GM18519 (cell line): ENCODE results near the gene RPL19.
"Not testable (repeated sequence)": the region's sequence is repeated elsewhere in the genome, so short reads cannot be mapped to it uniquely, and the experiment has no call there.

Experiments used
- ATAC-seq: cut with Tn5 transposase; IDR thresholded peaks from one replicate; pipeline ENCODE4 v1.9.1; 2021; ENCODE audit warnings: mild to moderate bottlenecking, moderate library complexity; ENCODE audit not compliant: unreplicated experiment, low FRiP score

RPL19 gene

DNA sequence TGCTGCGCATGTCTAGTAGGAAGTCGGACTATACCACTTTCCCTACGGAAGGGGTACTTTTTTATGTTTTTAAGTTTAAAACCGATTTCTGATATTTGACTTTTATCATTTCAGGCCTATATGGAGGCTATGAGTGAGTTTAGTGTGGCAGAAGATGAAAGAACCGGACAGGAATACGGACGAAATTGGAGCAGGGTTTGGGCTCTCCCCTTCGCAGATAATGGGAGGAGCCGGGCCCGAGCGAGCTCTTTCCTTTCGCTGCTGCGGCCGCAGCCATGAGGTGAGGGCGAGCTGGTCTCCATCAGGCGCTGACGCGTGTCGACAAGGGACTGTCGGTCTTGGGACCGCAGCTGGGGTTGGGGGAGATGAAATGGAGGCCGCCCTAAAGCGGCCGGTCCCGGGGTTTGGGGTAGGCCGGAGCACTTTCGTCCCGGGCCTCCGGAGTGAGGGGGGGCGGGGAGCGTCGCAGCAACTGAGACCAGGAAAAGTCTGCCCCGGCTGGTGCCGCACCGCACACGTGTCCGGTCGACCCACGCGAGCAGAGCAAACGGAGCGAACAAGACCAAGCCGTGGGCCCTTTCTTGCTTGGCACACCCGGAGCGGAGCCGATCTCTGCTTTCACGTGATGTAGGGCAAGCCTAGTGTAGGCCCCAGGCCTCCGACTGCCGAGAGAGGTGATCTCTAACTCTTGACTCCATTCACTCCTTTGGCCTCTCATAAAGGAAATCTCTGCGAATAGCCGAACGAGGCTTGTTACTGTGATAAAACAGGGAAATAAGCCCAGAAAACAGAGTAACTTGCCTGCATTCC, at the start of gene RPL19:
RPL19 (plus strand) TSS at position 214 of the 810 bp plus-strand sequence; CDS start at position 276, 62 bp downstream.
- peak; percentile 30 for ATAC-seq

DNA sequence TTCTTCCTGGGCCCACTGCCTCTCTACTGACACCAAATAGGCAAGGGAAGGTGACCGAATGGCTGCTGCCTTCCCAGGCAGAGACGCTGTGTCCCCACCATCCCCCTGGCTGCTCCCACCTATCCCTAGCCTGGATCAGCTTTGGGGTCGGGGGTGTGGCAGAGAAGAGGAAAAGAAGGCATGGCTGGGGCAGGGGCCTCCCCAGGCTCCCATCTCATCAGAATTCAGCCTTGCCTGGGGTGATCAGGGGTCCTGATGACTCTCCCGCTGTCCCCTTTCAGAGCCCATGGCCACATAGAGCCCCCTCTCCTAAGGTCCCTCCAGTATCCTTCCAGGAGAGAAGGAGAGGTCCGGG, 49.3 kb upstream of the RPL19 start:
- no peak for ATAC-seq

DNA sequence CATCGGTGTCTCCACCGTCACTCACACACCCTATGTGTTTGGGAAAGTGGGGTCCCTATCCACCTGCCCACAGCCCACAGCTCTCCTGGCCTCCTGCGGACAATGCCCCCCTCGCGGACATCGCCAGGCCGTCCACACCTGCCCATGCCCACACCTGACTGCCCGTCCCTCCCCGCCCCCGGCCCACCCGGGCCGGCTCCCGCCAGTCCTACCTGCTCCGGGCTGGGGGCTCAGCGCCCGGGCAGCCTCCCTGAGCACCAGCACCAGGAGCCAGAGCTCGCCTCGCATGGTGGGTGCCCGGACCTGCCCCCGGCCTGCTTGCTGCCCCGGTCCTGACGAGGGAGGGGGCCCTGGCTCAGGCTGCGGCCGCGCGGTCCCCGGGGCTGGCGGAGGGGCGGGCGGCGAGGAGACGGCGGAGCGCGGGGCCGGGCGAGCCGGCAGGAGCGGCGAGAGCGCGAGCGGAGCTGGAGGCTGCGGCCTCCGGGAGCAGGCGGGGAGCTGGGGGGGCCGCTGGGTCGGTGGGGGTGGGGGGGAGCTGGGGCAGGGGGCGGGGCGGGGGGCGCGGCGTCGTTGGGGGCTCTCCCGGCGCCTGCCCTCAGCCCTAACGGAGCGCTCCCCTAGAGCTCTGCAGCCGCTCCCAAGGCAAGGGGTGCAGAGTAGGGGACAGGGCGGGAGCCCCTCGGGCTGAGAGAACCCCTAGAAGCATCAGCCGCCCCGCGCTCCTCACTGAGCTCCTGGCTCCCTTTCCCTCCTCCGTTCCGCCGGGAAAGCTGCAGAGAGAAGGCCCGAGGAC, 48.7 kb upstream of the RPL19 start, which contains the start of gene PLXDC1:
PLXDC1 (minus strand) TSS at position 488 of the 793 bp plus-strand sequence; CDS start at position 288, 200 bp downstream.
- ATAC-seq = no peak

DNA sequence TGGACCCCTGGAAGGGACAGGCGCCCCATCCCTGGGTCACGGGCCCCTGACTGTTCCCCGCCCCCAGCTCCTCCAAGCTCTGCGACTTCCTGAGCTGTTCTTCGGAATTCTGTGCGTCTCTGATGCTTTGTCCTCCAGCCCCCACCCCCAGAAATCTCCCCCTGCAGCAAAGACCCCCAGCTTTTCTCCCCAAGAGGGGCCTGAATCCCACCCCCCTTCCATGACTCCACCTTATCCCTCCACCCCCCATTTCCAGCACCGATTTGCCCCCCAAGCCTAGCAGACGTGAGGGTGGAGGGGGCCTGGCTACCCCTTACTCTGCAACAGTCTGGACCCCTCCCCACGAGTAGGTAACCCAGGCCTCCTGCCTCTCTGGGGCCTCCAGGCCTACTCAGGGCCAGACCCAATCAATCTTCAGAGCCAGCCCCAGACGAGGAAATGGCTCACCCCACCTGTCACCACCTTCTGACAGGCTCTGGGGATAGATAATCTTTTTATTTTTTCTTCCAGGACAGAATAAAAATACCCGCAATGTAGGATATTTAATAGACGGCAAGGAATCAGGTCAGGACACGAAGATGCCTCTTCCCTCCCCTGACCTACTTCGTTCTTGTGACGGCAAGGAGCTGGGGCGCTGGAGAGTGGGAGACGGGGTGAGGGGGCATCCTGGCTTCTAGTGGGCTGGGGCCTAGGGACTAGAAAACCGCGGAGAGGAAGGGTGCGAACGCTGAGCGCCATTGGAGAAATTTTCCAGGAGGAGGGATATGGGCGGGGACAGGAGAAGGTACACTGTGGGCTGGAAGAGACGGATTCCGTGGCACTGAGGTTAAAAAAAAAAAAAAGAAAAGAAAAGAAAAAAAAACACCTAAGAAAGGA, 47.9 kb upstream of the RPL19 start:
- no peak for ATAC-seq

DNA sequence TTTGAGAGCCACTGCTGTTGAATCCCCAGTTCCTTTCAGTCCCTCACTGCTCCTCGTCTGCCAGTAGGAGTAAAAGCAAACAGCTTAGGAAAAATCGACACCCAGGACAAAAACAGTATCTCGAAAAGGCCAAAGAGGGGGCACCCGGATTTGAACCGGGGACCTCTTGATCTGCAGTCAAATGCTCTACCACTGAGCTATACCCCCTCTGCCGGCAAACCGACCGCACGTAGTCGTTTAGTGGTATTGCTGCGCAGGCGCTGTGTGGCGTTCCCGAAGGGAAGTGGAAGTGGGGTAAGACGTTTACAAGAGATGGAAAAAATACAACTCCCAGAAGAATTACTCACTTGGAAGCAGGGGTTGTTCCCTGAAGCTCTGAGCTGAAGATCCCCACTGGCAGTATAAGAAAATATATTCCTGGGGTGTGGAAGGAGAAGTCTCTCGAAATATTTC, 46.5 kb upstream of the RPL19 start:
- ATAC-seq = no peak

DNA sequence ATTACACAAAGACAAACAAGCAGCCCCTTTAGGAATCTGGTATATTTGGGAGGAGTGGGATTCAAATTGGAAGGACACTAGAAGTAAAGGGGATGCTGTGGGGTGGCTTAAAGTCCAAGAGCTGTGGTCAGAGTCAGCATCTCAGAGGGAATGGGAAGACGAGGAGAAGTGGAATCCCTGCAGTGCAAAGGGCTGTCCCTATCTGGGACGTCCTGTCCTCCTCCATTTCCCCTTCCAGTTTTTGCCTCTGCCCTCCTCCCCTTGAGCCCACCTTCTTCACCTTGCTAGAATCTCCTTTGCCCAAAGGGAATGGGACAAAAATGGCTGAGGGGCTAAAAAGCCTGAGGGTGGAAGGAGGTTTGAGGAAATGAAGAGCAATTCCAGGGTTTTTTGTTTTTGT, 44.4 kb upstream of the RPL19 start:
- ATAC-seq = no peak

DNA sequence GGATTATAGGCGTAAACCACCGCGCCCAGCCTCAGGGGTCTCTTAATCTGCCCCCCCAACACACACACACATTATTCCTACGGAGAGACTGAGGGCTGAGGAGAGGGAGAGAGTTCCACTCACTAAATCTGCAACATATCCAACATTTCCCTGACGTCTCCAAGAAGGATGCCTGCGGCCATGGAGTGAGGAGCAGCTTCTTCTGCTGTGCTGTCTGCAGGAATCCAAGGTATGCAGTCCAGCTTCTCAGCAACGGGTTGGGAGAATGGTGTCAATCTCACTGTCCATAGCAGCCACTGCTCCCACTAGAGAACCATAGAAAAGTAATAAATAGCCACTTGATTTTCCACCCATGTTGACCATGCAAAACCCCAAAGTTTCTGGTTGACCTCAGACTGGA, 43.6 kb upstream of the RPL19 start:
- ATAC-seq = no peak

DNA sequence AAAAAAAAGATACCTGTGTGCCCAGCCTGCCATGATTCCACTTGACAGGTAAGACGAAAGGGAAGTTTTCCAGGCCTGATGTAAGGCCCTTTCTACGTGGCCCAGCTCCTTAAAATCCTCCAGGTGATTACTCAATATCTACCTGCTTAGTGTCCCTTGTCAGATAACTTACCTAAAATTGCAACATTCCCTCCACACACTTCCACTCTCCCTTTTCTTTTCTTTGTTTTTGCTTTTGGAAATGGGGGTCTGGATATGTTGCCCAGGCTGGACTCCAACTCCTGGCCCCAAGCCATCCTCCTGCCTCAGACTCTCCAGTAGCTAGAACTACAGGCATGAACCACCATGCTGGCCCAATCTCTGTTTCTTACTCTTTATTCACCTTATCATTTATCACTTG, 41.5 kb upstream of the RPL19 start:
- no peak for ATAC-seq

DNA sequence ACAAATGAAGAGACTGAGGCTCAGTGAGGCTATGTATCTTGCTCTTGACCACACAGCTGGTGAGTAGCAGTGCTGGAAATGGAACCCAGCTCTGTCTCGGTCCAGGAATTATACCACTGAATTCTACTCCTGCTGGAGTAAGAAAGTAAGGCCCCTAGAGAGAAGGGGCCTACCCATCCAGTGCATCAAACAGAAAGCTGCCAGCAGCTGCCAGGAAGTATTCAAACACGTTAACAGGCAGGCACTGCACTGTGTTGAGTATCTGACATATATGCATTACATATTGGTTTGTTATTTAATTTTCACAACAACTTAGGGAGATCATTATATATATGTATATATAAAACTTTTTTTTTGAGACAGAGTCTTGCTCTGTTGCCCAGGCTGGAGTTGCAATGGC, 38.1 kb upstream of the RPL19 start:
- ATAC-seq = no peak

DNA sequence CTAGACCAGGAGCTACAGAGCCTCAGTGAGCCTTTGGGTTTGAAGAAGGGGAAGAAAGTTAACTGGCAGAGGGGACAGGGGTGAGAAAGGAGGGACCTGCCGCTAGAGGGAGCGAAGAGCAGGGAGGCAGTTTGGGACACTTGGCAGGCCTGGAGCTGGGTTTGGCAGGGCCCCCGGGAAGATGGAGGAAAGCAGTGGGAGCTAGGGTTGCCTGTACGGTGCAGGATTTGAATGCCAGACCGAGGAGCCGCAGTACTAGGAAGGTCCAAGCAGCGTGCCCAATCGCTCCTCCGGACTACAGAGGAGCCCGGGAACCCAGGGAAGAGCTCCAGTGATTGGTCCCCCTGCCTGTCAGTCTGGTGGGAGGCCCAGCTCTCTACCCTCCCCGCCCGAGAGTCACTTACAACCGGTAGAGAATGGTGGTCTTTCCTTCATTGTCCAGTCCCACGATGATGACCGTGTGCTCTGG, 35.4 kb upstream of the RPL19 start:
- no peak for ATAC-seq

DNA sequence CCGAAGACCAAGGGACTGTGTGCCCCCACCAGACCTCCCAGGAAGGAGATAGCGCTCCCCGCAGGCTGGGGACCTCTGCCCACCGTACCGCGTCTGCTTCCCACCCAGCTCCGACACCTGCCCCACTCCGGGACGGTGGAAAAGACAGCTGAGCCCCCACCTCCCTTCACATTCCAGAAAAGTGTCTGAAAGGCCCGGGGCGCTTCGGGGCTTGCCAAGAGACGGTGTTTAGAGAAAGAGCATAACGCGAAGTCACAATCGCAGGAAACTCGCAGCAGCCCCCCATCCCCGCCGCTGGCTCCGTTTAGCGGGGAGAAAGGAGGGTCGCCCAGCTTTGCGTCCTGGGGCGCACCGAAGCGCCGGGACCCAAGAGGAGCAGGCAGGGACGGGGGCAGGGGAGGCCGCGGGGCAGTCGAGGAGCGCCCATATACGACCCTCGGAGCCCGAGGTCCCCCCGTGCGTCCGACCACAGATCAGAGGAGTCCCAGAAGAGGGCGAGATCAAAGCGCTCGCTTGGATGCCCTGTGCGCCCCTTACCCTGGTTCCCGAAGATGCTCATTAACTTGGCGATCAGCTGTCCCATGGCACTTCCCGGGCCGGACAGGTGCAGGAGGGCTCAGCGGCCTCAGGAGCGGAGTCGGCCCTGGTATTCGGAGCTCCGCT, 34.8 kb upstream of the RPL19 start:
- no peak for ATAC-seq

DNA sequence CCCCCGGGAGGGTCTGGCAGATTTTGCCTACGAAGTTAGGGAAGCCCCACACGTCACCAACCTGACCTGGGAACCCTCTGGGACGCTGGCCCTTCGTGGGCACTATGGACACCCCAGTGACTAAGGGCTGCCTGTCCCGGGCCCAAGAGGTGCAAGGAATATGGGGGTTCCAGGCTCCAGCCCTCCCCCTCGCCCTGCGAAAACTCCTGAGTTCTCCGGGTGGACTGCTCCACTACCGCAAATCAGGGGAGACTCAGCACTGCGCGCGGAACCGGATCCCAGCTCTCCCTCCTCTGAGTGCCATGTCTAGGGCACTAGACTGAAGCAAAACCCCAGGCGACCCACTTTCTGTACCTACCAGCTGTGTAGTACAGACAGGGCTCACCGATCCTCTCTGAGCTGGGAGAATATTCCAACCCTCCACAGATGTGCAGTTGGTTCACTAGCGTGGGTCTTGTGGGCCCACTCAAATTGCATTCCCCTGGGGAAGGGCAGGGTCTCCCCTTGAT, 34.2 kb upstream of the RPL19 start, which contains the start of gene ARL5C:
ARL5C (minus strand) TSS at position 321 of the 509 bp plus-strand sequence. CDS start 401 bp downstream, outside the sequence.
- no peak for ATAC-seq

DNA sequence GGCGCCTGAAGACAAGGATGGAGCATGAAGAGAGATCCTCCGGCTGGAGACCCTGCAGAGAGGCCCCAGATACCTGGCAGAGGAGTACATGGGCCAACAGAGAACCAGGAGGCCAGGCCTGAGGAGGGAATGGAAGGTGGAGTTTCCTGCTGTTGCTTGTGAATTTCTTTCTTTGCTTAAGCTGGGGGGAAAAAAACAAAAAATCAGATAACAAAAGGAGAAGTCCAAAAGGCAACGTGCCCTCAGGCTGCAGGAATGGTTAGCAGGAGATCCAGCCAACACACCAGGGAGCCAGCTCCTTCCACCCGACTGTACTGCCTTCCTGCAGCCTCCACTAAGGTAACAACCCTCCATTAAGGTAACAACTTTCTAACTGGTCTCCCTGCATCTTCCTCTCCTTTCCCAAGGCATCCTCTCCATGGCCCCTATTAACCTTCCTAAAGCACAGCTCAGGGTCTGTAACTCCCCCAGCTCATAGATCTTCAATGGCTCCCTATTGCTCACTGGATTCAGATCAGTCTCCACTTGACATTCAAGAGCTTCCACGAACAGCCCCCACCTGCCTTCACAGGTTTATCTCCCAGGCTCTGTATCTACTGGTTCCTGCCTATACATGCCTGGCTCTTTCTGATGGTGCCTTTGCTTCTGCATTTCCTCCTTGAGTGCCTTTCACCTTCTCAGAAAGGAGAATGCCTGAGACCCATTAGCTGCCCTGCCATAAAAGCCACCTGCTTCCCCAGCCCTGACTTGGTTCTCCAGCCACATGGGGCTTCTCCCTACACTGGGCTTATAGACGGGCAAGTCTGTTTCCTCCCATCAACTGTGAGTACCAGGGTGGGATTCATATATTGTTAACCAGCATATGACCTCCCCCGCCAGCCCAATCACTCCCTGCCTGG, 33.4 kb upstream of the RPL19 start:
- no peak for ATAC-seq

DNA sequence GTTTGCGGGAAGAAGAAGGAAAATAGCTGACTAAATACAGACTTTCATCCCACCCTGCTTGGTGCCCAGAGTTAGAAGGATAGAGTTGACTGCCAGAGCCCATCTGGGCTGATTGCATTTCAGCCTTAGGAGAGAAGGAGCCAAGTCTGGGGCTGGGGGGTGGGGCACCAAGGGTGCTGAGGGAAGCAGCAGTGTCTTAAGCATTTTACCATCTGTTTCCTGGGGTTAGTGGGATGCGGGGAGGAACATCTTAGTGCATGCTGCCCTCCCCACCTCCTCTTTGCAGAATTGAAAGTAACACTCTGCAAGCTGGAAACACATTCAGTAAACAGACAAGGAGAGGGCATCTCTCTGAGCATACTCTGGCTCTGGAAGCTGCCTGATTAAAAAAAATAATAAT, 32.6 kb upstream of the RPL19 start:
- ATAC-seq = no peak

DNA sequence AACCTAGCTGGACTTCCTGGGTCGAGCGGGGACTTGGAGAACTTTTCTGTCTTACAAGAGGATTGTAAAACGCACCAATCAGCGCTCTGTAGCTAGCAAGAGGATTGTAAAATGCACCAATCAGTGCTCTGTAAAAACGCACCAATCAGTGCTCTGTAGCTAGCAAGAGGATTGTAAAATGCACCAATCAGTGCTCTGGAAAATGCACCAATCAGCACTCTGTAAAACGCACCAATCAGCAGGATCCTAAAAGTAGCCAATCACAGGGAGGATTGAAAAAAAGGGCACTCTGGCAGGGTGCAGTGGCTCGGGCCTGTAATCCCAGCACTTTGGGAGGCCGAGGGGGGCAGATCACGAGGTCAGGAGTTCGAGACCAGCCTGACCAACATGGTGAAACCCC, 31.6 kb upstream of the RPL19 start:
- ATAC-seq = not testable (repeated sequence)

DNA sequence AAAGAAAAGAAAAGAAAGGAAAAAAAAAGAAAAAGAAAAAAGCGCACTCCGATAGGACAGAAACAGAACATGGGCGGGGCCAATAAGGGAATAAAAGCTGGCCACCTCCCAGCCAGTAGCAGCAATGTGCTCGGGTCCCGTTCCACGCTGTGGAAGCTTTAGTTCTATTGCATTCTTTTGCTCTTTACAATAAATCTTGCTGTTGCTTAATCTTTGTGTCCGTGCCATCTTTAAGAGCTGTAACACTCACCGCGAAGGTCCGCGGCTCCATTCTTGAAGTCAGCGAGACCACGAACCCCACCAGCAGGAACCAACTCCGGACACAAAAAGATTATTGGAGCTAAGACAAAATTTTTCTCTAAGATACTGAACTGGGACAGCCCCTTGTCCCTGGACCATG, 31.0 kb upstream of the RPL19 start:
- no peak for ATAC-seq

DNA sequence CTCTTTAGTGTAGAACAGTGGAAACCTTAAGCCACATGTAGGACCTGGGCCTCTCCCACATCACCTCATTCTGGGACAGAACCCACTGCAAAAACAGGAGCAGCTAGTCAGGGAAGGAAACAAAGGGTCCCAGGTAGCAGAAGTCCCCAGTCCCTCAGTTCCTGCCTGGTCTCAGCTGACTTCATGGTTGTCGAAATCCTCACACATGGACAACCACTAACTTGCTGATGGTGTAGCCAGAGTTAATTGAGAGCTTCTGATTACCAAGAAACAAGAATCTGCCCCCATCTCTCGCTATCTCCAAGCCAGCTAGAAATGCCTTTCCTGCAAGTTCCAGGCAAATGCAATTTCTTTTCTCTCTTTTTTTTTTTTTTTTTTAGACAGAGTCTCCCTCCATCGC, 30.6 kb upstream of the RPL19 start:
- no peak for ATAC-seq

DNA sequence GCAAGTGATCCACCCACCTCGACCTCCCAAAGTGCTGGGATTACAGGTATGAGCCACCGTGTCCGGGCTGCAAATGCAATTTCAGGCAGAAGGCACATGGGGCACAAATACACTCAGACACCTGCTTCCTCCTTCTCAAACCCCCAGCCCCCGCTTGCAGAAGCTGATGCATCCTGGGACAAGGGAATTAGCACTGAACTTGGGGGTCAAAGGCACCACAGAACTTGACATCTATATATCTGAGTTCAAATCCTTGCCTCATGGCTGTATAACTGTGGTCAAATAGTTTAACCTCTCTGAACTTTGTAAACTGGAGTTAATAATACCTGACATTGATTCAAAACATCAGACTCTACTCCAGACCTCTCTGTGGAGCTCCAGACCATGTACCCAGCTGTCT, 30.0 kb upstream of the RPL19 start:
- no peak for ATAC-seq

DNA sequence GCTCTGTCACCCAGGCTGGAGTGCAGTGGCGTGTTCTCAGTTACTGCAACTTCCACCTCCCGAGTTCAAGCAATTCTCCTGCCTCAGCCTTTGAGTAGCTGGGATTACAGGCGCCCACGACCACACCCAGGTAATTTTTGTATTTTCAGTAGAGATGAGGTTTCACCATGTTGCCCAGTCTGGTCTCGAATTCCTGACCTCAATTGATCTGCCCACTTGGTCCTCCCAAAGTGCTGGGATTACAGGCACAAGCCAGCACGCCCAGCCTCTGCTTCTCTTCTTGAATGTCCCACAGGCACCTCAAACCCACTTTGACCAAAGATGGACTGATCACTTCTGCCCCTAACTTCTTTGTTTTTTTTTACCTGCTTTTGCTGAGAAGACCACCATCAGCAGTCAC, 29.5 kb upstream of the RPL19 start:
- no peak for ATAC-seq
